Hematopoietic multipotent progenitor cell treated with erythropoietin and hydrocortisone succinate and interleukin-3 and kit ligand, for 4 days (in vitro differentiated cells): ENCODE results near the gene SLC35F3.

Experiments used
- DNase-seq: peaks from one replicate; pipeline ENCODE4 v3.0.0-alpha.2; 2015

SLC35F3 gene

DNA sequence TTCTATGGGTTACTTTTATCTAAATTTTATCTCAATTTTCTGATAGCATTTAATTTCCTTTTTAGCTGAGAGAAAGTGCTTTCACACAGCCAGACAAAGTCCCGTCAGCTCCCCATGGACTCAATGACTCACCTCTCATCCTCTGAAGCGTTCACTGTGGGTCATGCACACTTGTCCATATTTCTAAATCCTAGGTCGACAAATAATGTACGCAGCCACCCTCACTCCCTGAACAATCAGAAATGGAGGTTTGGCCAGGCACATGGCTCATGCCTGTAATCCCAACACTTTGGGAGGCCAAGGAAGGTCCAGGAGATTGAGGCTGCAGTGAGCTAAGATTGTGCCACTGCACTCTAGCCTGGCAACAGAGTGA is 426.4 kb downstream of the SLC35F3 start:
- no peak for DNase-seq

DNA sequence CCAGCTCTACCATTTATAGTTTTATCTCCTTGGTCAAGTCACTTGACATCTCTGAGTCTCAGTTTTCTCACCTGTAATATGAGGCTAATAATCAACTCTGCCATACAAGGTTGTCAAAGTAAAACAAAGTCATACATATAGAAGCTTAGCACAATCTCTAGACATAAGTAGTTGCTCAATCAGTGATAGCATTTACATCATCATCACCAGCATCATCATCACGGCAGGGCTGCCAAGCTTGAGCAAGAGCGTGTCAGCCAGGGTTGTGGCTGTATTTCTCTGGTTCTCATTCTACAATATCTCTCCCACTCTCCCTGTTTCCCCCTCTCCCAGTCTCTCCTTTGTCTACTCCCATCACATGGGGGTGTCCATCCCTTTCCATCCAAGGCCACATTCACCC is 427.0 kb downstream of the SLC35F3 start:
- peak; percentile 62 for DNase-seq

GRCh38 chr1:234336359-234336758 is 431.9 kb downstream of the SLC35F3 start:
- DNase-seq = no peak

DNA sequence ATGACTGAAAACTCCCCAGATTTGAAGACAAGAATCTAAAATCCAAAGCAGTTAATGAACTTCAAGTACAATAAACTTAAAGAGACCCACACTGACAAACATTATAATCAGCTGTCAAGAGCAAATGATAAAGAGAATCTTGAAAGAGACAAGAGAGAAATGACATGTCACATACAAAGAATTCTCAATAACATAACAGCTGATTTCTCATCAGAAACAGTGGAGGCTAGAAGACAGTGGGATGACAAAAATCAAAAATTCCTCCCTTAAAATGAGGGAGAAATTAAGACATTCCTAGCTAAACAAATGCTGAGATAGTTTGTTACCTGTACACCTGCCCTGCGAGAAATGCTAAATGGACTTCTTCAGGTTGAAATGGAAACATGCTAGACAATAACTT is 432.8 kb downstream of the SLC35F3 start:
- no peak for DNase-seq

DNA sequence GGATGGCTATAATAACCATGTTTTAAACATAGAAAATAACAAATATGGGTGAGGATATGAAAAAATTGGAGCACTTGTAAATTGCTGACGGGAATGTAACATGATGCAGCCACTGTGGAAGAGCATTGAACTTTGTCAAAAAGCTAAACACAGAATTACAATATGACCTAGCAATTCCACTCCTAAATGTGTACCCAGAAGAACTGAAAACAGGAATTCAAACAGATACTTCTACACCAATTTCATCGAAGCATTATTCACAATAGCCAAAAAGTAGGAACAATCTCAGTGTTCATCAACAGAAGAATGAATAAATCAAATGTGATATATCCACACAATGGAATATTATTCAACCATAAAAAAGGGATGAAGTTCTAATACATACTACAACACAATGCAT is 436.1 kb downstream of the SLC35F3 start:
- DNase-seq = no peak

GRCh38 chr1:234342774-234343173 is 438.3 kb downstream of the SLC35F3 start:
- DNase-seq = no peak

- no peak for DNase-seq
Measured at GRCh38 chr1:234345237-234345636, 440.8 kb downstream of the SLC35F3 start.

GRCh38 chr1:234348964-234349363 is 444.5 kb downstream of the SLC35F3 start:
- DNase-seq = no peak

DNA sequence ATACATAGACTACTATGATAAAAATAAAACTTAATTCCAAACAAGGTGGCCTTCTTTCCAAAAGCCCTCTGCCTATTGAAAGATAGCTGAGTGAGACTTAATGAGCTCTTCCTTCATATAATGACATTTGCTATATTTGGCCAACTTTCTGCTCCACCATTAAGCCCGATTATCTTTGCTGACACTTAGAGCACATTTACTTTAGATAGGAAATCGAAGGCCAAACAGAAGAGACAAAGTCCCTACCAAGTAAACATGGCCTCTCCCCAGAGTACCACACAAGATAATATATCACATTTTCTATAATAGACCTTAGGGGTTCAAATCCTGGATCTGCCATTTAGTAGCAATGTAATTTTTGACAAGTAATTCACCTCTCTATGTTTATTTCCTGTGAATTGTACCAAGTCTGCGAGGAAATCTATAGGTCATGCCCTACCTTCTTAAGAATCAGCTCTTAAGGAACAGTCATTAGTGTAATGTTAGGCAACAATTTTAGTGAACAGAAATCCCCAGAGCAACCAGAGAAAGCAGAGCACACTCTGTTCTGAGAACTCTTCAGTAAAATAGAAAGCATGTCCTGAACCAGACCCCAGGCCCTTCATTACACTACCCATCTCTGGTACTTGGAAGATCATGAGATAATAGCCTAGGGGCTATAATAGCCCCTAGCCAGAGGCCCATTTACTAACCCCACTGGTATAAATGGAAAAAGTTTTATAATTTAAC is 451.5 kb downstream of the SLC35F3 start:
- DNase-seq = no peak

GRCh38 chr1:234356615-234357269 is 452.3 kb downstream of the SLC35F3 start:
- peak; percentile 61 for DNase-seq

- DNase-seq = no peak
Measured at GRCh38 chr1:234357831-234358230, 453.4 kb downstream of the SLC35F3 start.

DNA sequence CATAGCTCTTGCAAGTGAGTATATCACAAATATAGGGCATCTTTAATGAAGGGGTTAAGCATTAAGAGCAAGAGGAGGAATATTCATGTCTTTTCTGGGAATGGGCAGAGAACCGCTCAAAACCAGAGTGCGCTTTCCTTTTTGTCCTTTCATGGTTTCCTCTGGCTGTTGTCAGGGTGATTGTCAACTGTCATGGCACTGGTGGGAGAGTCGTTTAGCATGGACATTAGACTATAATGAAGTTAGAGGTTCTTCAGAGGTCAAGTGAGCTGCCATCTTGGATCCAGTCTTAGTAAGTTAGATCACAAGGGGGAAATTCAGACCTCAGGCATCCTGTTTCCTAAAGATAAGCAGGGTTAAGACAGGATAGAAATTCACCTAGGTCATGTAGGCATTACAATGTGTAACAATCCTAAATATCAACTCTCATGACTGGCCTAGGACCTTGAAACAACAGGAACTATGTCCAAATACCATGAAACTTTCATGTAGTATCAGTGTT is 456.7 kb downstream of the SLC35F3 start:
- peak; percentile 49 for DNase-seq

GRCh38 chr1:234362558-234362957 is 458.1 kb downstream of the SLC35F3 start:
- DNase-seq = no peak

- no peak for DNase-seq
Measured at GRCh38 chr1:234368320-234369032, 464.0 kb downstream of the SLC35F3 start.

DNA sequence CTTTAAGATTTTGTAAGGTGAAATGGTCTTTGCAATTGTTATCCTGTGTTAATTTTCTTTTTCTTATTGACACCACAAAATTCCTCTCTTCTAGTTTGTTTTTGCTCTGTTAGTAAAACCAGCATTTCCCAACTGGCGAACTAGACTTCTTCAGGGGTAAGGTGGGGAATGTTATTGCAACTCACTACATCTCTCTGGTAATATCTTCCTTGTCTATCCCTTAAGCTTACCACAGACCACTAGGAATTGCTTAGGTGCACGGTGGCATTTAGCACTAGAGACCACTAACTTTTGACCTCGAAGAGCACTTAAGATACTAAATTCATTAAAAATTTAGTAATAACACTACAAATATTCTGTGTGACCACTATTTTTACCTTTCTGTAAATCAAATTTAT is 464.6 kb downstream of the SLC35F3 start:
- no peak for DNase-seq

GRCh38 chr1:234369784-234370183 is 465.3 kb downstream of the SLC35F3 start:
- peak; percentile 62 for DNase-seq

- no peak for DNase-seq
Measured at GRCh38 chr1:234371414-234371813, 466.9 kb downstream of the SLC35F3 start.

DNA sequence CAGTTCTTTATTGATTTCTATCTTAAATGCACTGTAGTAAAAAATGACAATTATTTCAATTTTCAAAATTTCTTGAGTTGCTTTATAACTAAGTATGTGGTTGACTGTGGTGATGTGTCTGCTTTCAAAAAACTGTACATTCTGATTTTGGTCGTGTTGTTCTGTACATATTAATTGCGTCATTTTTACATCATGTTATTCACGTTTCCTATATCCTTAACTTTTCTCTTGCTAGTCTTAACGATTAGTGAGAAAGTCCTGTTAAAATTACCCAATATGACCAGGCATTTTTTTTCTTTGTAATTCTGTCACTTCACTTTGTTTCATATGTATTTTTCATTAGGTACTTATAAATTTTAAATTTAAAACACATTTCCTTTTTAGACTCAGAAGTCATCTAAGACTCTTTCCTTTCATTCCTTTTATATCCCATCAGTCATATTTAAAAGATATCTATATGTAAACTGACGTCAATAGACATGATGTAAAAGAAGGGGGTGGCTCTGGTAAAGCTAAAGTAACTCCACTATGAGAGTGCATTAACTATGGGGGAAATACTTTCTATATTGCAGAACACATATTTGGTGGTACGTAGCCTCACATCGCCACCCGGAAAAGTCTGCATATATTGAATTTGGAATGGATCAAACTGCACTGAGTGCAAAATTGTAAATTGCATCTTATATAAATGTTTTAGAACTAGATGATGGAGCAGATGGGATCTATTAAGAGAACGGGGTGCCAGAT is 467.7 kb downstream of the SLC35F3 start:
- DNase-seq = peak; percentile 22

DNA sequence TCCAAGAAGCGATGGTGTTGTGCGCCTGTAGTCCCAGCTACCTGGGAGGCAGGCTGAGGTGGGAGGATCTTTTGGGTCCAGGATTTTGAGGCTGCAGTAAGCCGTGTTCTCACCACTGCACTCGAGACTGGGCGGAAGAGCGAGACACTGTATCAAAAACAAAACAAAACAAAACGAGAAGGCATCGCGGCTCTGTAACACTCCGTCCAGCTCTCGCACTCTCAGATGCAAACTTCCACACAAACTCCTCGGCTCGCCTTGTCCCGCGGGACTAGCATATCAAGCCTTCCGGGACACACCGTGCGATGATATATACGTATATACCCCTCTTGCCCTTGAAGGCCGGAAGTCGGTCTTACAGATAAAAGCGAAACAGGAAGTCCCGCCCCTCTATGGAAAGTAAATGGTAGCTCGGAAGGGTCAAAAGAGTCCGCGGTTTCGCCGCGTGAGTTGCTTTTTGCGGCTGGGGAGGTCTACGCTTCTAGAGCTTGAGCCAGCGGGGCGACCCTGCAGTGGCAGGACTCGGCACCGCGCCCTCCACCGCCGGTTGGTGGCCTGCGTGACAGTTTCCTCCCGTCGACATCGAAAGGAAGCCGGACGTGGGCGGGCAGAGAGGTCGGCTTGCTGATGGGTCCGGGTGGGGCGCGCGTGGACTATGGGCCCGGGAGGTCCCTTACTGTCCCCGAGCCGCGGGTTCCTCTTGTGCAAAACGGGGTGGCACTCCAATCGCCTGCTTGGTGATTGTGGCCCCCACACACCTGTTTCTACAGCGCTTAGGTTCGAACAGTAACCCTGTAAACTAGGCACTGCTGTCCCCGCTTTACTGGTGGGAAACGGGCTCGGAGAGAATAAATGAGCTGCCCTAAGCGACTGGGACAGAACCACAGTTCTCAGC is 468.8 kb downstream of the SLC35F3 start, which contains the start of gene COA6:
COA6 (plus strand) TSS at position 393 of the 895 bp plus-strand sequence; CDS start at position 404, 11 bp downstream.
- peak; percentile 99 for DNase-seq

DNA sequence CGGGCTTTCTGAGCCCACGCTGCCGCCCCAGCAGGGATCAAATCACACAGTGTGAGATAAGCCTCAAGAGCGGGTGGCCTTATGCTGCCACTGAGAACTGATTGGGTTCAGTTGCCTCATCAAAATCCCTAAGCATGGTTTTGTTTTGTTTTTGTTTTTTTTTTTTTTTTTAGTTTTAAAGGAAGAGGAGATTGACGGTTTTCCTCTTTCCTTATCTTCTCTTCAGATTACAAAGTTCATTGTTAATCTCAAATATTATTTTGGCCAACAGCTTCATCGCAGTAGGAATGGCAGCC is 469.4 kb downstream of the SLC35F3 start:
- no peak for DNase-seq
